A549 (cell line): ENCODE data around the gene CFAP61. TPM values are rescaled to one million over a fixed set of nuclear protein-coding genes. Genes with fewer than 3 reads are reported as not detected.

Experiments
- ATAC-seq, 2 experiments: fragments of 200-7000 bp in 1 of 2; fragments of >200 bp in 1 of 2; cut with Nextera tagmentation in 1 of 2; cut with Tn5 transposase in 1 of 2; 3 replicates each; pipeline versions ENCODE4 v1.8.0 to v1.9.1; 2018 to 2020; ENCODE audit warnings: mild to moderate bottlenecking in 1 of 2, moderate library complexity in 1 of 2
- CTCF ChIA-PET: fragments of 300-600 bp; sonication (Branson Sonifier 250); formaldehyde crosslinking; extraction: SDS; loops from one replicate; lab custom pipeline; 2021; ENCODE audit warnings: antibody characterized with exemption, inconsistent platforms; lab: Yijun Ruan, JAX
- POLR2A ChIA-PET: fragments of 350-600 bp; formaldehyde crosslinking; extraction: SDS; loops from one replicate; lab custom pipeline; 2021; ENCODE audit warnings: antibody characterized with exemption, inconsistent platforms; lab: Yijun Ruan, JAX
- DNase-seq, 2 experiments: peaks; one replicate each; pipeline versions ENCODE4 v3.0.0 to v3.0.0-alpha.2; 2011 to 2016; ENCODE audit warnings: low read depth in 1 of 2, low spot score in 1 of 2
- FAIRE-seq: peaks from 2 replicates; lab custom pipeline; 2011; peaks lifted over from hg19 to GRCh38; lab: Jason Lieb, UNC
- H3K27ac ChIP-seq, 2 experiments: fragments of >200 bp; sonication (Bioruptor Twin); formaldehyde crosslinking; 3 replicates each; pipeline ENCODE4 v1.5.1; 2016 to 2017
- H3K4me1 ChIP-seq: fragments of >200 bp; sonication (Bioruptor Twin); formaldehyde crosslinking; 3 replicates; pipeline ENCODE4 v1.6.1; 2016
- H3K4me2 ChIP-seq: fragments of >200 bp; sonication (Bioruptor Twin); formaldehyde crosslinking; 3 replicates; pipeline ENCODE4 v1.6.1; 2016
- H3K4me3 ChIP-seq: fragments of >200 bp; sonication (Bioruptor Twin); formaldehyde crosslinking; 3 replicates; pipeline ENCODE4 v1.5.1; 2016
- H3K9me3 ChIP-seq: fragments of >200 bp; sonication (Bioruptor Twin); formaldehyde crosslinking; 3 replicates; pipeline ENCODE4 v1.6.1; 2016
- ATOH8 ChIP-seq: fragments of 250-450 bp; sonication (Bioruptor Pico); IDR thresholded peaks from 2 replicates; pipeline ENCODE4 v1.5.0; 2020; ENCODE audit warnings: low read depth, mild to moderate bottlenecking, moderate library complexity
- BHLHE40 ChIP-seq: IDR thresholded peaks from 2 replicates; pipeline ENCODE4 v1.6.1; 2012; ENCODE audit warnings: low read depth, low read length, inconsistent platforms
- CBX2 ChIP-seq: fragments of 200-600 bp; sonication (generic); IDR thresholded peaks from 2 replicates; pipeline ENCODE4 v1.6.1; 2016; ENCODE audit warnings: low read depth, mild to moderate bottlenecking, borderline replicate concordance
- CBX8 ChIP-seq: fragments of 200-600 bp; sonication (generic); IDR thresholded peaks from 2 replicates; pipeline ENCODE4 v1.6.1; 2016
- CHD2 ChIP-seq: fragments of 150-350 bp; IDR thresholded peaks from 2 replicates; pipeline ENCODE4 v1.6.1; 2014; ENCODE audit warnings: low read length; ENCODE audit not compliant: partially characterized antibody
- E2F6 ChIP-seq: IDR thresholded peaks from 2 replicates; pipeline ENCODE4 v1.6.1; 2012; ENCODE audit warnings: low read depth, borderline replicate concordance
- ELK1 ChIP-seq: fragments of 150-350 bp; IDR thresholded peaks from 2 replicates; pipeline ENCODE4 v1.6.1; 2014; ENCODE audit warnings: low read depth, mild to moderate bottlenecking, low read length
- FOSL2 ChIP-seq, 2 experiments: fragments of 450-650 bp in 1 of 2; fragments of >200 bp in 1 of 2; sonication (Bioruptor Twin) in 1 of 2; formaldehyde crosslinking; IDR thresholded peaks; 2 replicates each; pipeline versions ENCODE4 v1.5.0 to v1.6.1; 2016 to 2020; ENCODE audit warnings: mild to moderate bottlenecking in 1 of 2, moderate library complexity in 1 of 2
- FOXS1 ChIP-seq: fragments of 250-450 bp; sonication (Bioruptor Pico); IDR thresholded peaks from 2 replicates; pipeline ENCODE4 v1.5.0; 2020; ENCODE audit warnings: mild to moderate bottlenecking, moderate library complexity
- GATA3 ChIP-seq: IDR thresholded peaks from 2 replicates; pipeline ENCODE4 v1.6.1; 2012; ENCODE audit warnings: borderline replicate concordance
- HDAC2 ChIP-seq: fragments of 200-600 bp; sonication (generic); IDR thresholded peaks from 2 replicates; pipeline ENCODE4 v1.6.1; 2016
- HOXA7 ChIP-seq: fragments of 250-450 bp; sonication (Bioruptor Pico); IDR thresholded peaks from 2 replicates; pipeline ENCODE4 v1.5.0; 2020; ENCODE audit warnings: mild to moderate bottlenecking, moderate library complexity
- HOXB13 ChIP-seq: fragments of 250-450 bp; sonication (Bioruptor Pico); IDR thresholded peaks from 2 replicates; pipeline ENCODE4 v1.5.0; 2020; ENCODE audit warnings: low read depth, mild to moderate bottlenecking, moderate library complexity
- HOXB5 ChIP-seq: fragments of 250-450 bp; sonication (Bioruptor Pico); IDR thresholded peaks from 2 replicates; pipeline ENCODE4 v1.5.0; 2020; ENCODE audit warnings: mild to moderate bottlenecking, moderate library complexity
- JUNB ChIP-seq: fragments of >200 bp; sonication (Bioruptor Twin); formaldehyde crosslinking; IDR thresholded peaks from 2 replicates; pipeline ENCODE4 v1.6.1; 2016
- MAX ChIP-seq: IDR thresholded peaks from 2 replicates; pipeline ENCODE4 v1.6.1; 2012
- MYC ChIP-seq: IDR thresholded peaks from 2 replicates; pipeline ENCODE4 v1.6.1; 2012; ENCODE audit warnings: mild to moderate bottlenecking, inconsistent platforms, low read length, improper control_type of control experiment, borderline replicate concordance
- NFE2L2 ChIP-seq: fragments of 150-350 bp; conservative IDR thresholded peaks from 2 replicates; pipeline ENCODE4 v1.6.1; 2014; ENCODE audit warnings: low read length
- NR3C1 ChIP-seq: fragments of >200 bp; sonication (Bioruptor Twin); formaldehyde crosslinking; IDR thresholded peaks from 3 replicates; pipeline ENCODE4 v1.6.1; 2017
- RCOR1 ChIP-seq: fragments of 150-350 bp; IDR thresholded peaks from 2 replicates; pipeline ENCODE4 v1.6.1; 2014; ENCODE audit warnings: antibody characterized with exemption, low read length, low read depth
- RFX5 ChIP-seq: fragments of 450-650 bp; IDR thresholded peaks from 2 replicates; pipeline ENCODE4 v1.7.1; 2014; ENCODE audit warnings: antibody characterized with exemption, mild to moderate bottlenecking, moderate library complexity
- SREBF2 ChIP-seq: fragments of 450-650 bp; IDR thresholded peaks from 2 replicates; pipeline ENCODE4 v1.6.1; 2014; ENCODE audit warnings: mild to moderate bottlenecking, moderate library complexity
- TFCP2L1 ChIP-seq: fragments of 250-450 bp; sonication (Bioruptor Pico); IDR thresholded peaks from 2 replicates; pipeline ENCODE4 v1.5.0; 2021; ENCODE audit warnings: mild to moderate bottlenecking
- USF2 ChIP-seq: fragments of 450-650 bp; IDR thresholded peaks from 2 replicates; pipeline ENCODE4 v1.6.1; 2014; ENCODE audit warnings: antibody characterized with exemption
- ZNF302 ChIP-seq: fragments of 250-450 bp; sonication (Bioruptor Pico); IDR thresholded peaks from 2 replicates; pipeline ENCODE4 v1.9.0; 2021; ENCODE audit warnings: inconsistent platforms, mild to moderate bottlenecking, moderate library complexity
- ZSCAN20 ChIP-seq: fragments of 250-450 bp; sonication (Bioruptor Pico); IDR thresholded peaks from 2 replicates; pipeline ENCODE4 v1.8.0; 2022; ENCODE audit warnings: mild to moderate bottlenecking, moderate library complexity
- WGBS: methylation state at CpG from one replicate; pipeline ENCODE4 v1.1.6; 2017; ENCODE audit errors: missing lambda C conversion rate; 5-methylcytosine and 5-hydroxymethylcytosine counted together
- polyA plus RNA-seq, 4 experiments: library from polyadenylated mRNA; depleted of rRNA in 3 of 4; stranded (reverse); fragments of >200 nt; fragmentation: RNase III in 1 of 4; extraction: RNeasy Plus Mini Kit Qiagen cat#74134 plus additional on column Dnase treatment in 1 of 4; gene quantifications; 2 replicates in 3 of 4; 3 replicates in 1 of 4; pipeline ENCODE4 v1.2.3, GENCODE V29; 2011 to 2017

Gene CFAP61
- polyA plus RNA-seq, 2 of the 4 experiments (the other 2 are of a cell fraction), result 0.39 to 0.70 TPM

- DNase-seq, result no peak
- Histone ChIP-seq H3K4me3 (no peak overlapping the region), H3K4me1 (no peaks in the 10 kb centered on the region), H3K4me2 (no peak overlapping the region), H3K9me3 (no peaks in the 10 kb centered on the region), H3K27ac (no peak overlapping the region)
- FAIRE-seq, result peak; percentile 36
- ChIA-PET POLR2A (no interaction called here), CTCF (interaction anchor here (0.5 to 0.6 kb wide), 2 partner anchors 9 to 30 kb away, joined by 3 read pairs; no protein-coding TSS in a partner anchor)
- TF ChIP-seq ZNF302 (CRISPR knock-in tag), result no peak
- no peak for TF ChIP-seq GATA3
- no peak for TF ChIP-seq RCOR1
- no peak for TF ChIP-seq ZSCAN20 (CRISPR knock-in tag)
- TF ChIP-seq SREBF2, result no peak
- TF ChIP-seq HDAC2, result no peak
- no peak for TF ChIP-seq HOXB13
- no peak for TF ChIP-seq MYC
- TF ChIP-seq CBX2, result no peak
- TF ChIP-seq HOXB5 (CRISPR knock-in tag), result no peak
- TF ChIP-seq TFCP2L1 (CRISPR knock-in tag), result no peak
- no peak for TF ChIP-seq ELK1
- no peak for TF ChIP-seq JUNB
- no peak for TF ChIP-seq CHD2
- TF ChIP-seq BHLHE40, result no peak
- no peak for TF ChIP-seq RFX5
- no peak for TF ChIP-seq NR3C1
- no peak for TF ChIP-seq FOXS1 (CRISPR knock-in tag)
- TF ChIP-seq USF2, result no peak
- 3% methylated on average over 1 of the region's 1 CpG for WGBS
- no peak for ATAC-seq
These were observed 37.6 kb downstream of the CFAP61 start for GRCh38 chr20:20089939-20090338.

- Histone ChIP-seq H3K4me2 (no peak overlapping the region), H3K4me1 (no peaks in the 10 kb centered on the region), H3K4me3 (no peak overlapping the region), H3K27ac (no peak overlapping the region), H3K9me3 (no peaks in the 10 kb centered on the region)
- ChIA-PET CTCF (no interaction called here), POLR2A (no interaction called here)
- ATAC-seq (no peak), DNase-seq (no peak), FAIRE-seq (no peak)
- WGBS, result 16% methylated on average over 4 of the region's 4 CpGs
- TF ChIP-seq USF2, result no peak
- no peak for TF ChIP-seq FOSL2 (IDR thresholded peaks at IDR 0.05)
- TF ChIP-seq FOSL2 (CRISPR knock-in tag; IDR thresholded peaks at IDR 0.05), result no peak
- no peak for TF ChIP-seq NR3C1
- TF ChIP-seq CBX8, result no peak
- TF ChIP-seq ELK1, result no peak
- no peak for TF ChIP-seq NFE2L2
- TF ChIP-seq MAX, result no peak
- no peak for TF ChIP-seq ATOH8 (CRISPR knock-in tag)
- no peak for TF ChIP-seq TFCP2L1 (CRISPR knock-in tag)
- no peak for TF ChIP-seq HOXB5 (CRISPR knock-in tag)
- no peak for TF ChIP-seq E2F6
- no peak for TF ChIP-seq HOXB13
- TF ChIP-seq FOXS1 (CRISPR knock-in tag), result no peak
- no peak for TF ChIP-seq HOXA7
These were observed 40.5 kb downstream of the CFAP61 start for GRCh38 chr20:20092827-20093226.
